DLD1 (cell line): ENCODE data around the gene GALE.

Experiments
- in situ Hi-C: cut with HindIII; loops from 2 replicates; pipeline ENCODE4 v1.10.0; 2017; ENCODE audit warnings: low sequenced_read_pairs

GALE gene

DNA sequence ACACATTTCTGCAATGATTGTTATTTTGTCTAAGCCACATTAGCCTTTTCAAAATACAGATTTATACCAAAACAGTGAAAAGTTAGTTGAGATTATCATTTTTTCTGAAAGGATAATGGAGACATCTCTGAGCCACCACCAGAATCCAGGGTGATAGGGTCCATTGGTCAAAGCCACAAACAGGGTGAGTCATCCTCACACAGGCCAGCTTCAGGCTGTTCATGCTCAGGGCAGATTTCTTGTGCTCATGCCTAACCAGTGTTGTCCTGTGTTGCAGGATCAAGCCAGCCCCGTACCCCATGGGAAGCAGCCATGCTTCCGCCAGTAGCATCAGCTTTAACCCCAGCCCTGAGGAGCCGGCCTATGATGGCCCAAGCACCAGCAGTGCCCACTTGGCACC lies 43.9 kb downstream of the GALE start:
- in situ Hi-C loops: no loop called here

DNA sequence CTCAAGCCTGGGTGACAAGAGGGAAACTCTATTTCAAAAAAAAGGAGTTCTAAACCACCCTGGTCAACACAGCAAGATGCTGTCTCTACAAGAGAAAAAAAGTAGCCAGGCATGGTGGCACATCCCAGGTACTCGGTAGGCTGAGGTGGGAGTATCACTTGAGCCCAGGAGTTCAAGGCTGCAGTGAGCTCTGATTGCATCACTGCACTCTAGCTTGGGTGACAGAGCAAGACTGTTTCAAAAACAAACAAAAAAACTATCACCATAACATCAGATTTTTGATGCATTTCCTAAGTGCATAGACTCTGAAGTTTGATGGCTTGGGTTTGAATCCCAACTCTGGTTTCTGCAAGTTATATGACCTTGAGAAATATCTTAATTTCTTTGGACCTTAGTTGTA lies 47.6 kb downstream of the GALE start:
- in situ Hi-C loops: no loop called here

DNA sequence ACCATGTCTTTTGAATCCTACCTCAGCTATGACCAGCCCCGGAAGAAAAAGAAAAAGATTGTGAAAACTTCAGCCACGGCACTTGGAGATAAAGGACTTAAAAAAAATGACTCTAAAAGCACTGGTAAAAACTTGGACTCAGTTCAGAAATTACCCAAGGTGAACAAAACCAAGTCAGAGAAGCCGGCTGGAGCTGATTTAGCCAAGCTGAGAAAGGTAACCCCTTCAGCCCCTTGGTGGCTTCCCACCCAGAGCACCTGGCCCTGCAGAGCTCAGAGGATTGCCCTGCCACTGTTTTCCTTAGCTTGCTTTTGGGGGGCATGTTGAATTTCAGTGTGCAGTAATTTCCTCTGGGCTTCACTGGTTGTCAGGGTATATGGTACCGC lies 48.7 kb downstream of the GALE start:
- in situ Hi-C loops: no loop called here

DNA sequence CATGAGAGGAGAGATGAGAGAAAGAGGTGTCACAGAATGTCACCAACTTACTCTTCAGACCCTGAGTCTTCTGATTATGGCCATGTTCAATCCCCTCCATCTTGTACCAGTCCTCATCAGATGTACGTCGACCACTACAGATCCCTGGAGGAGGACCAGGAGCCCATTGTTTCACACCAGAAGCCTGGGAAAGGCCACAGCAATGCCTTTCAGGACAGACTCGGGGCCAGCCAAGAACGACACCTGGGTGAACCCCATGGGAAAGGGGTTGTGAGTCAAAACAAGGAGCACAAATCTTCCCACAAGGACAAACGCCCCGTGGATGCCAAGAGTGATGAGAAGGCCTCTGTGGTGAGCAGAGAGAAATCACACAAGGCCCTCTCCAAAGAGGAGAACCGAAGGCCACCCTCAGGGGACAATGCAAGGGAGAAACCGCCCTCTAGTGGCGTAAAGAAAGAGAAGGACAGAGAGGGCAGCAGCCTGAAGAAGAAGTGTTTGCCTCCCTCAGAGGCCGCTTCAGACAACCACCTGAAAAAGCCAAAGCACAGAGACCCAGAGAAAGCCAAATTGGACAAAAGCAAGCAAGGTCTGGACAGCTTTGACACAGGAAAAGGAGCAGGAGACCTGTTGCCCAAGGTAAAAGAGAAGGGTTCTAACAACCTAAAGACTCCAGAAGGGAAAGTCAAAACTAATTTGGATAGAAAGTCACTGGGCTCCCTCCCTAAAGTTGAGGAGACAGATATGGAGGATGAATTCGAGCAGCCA lies 49.3 kb downstream of the GALE start:
- in situ Hi-C loops: no loop called here

DNA sequence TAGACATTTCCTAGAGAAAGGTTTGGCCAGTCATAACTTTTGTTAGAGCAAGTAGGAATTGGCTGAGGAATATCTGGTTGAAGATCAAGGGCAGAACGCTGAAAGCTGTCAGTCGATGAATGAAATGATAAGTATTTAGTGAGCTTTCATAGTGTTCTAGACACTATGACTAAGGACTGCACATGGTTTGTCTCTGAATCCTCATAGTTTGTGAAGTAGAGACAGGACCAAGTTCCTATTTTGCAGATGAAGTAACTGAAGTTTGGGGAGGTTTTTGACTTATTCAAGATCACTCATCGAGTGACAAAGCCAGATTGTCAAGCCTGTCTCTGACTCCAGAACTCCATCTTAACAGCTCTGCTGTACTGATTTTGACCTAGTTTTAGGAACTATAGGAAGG lies 52.5 kb downstream of the GALE start:
- in situ Hi-C loops: no loop called here
